Kidney (tissue), 14 donors: ENCODE data around the gene HOXD13. TPM values are rescaled to one million over a fixed set of nuclear protein-coding genes. Genes with fewer than 3 reads are reported as not detected.

Experiments used
- DNase-seq, 5 donors: peaks; one replicate each; pipeline ENCODE4 v3.0.0-alpha.2; 2013 to 2020
- FAIRE-seq: peaks from 2 replicates; lab custom pipeline; 2012; peaks lifted over from hg19 to GRCh38; lab: Jason Lieb, UNC
- H3K27ac ChIP-seq, 2 donors: one replicate each; pipeline ENCODE4 v1.7.0; 2013; ENCODE audit warnings: low read depth in 2 of 2, low read length in 2 of 2, inconsistent platforms in 1 of 2
- H3K27me3 ChIP-seq: one replicate; pipeline ENCODE4 v1.7.1; 2013; ENCODE audit warnings: low read length, inconsistent platforms; ENCODE audit not compliant: control insufficient read depth, insufficient read depth
- H3K36me3 ChIP-seq, 3 donors: one replicate each; pipeline versions ENCODE4 v1.7.0 to v1.7.1; 2013; ENCODE audit warnings: low read length in 3 of 3, control low read depth in 1 of 3, inconsistent platforms in 1 of 3; ENCODE audit not compliant: insufficient read depth in 3 of 3, control insufficient read depth in 2 of 3
- H3K4me1 ChIP-seq, 3 donors: one replicate each; pipeline versions ENCODE4 v1.7.0 to v1.7.1; 2013; ENCODE audit warnings: low read length in 3 of 3, inconsistent platforms in 1 of 3, low read depth in 1 of 3; ENCODE audit not compliant: control insufficient read depth in 2 of 3, insufficient read depth in 2 of 3
- H3K4me3 ChIP-seq, 3 donors: one replicate each; pipeline versions ENCODE4 v1.7.0 to v1.8.1; 2013; ENCODE audit warnings: low read length in 3 of 3, control low read depth in 1 of 3, inconsistent platforms in 1 of 3
- H3K9ac ChIP-seq, 3 donors: one replicate each; pipeline versions ENCODE4 v1.7.0 to v1.7.1; 2013; ENCODE audit warnings: low read length in 3 of 3, control low read depth in 1 of 3, inconsistent platforms in 1 of 3
- H3K9me3 ChIP-seq, 3 donors: one replicate each; pipeline versions ENCODE4 v1.7.0 to v1.7.1; 2013; ENCODE audit warnings: low read length in 3 of 3, control low read depth in 1 of 3, inconsistent platforms in 1 of 3; ENCODE audit not compliant: control insufficient read depth in 2 of 3, insufficient read depth in 1 of 3
- intact Hi-C: fragments of 100-400 bp; cut with DNase I; formaldehyde crosslinking; loops from one replicate; pipeline ENCODE4 v1.11.1; 2022
- polyA plus RNA-seq: library from polyadenylated mRNA; stranded (reverse); fragments of 350-450 nt; fragmentation: Illumina TruSeq; extraction: RNeasy Lipid Tissue Mini Kit (QIAGEN cat#74804); gene quantifications from one replicate; pipeline ENCODE4 v1.2.3, GENCODE V29; 2014; ENCODE audit warnings: low read depth, low replicate concordance; ENCODE audit not compliant: insufficient read depth
- total RNA-seq: library from RNA; stranded (reverse); fragmentation: NEBNext Ultra II Directional; extraction: Animal tissue kit (Norgen Biotek cat#: 25700); gene quantifications from one replicate; pipeline ENCODE4 v1.2.1, GENCODE V29; 2021
- TF ChIP-seq, protein P1 (sequence below): IDR thresholded peaks from 3 replicates; pipeline ENCODE4 v1.5.1; 2012; ENCODE audit warnings: mild to moderate bottlenecking, moderate library complexity, borderline replicate concordance; ENCODE audit not compliant: insufficient read depth; ENCODE audit errors: extremely low read depth
- donor health status: control.
- donor health status: control.
- donor health status: control.
- donor health status: control.
- donor health status: control.
- donor health status: DM: yes; HTN: yes; CAD: no.
- donor health status: Normal renal cell carcinoma (clear cell type).

The HOXD13 gene
- total and polyA plus RNA-seq, 2 donors from 2014 or later: not detected

DNA sequence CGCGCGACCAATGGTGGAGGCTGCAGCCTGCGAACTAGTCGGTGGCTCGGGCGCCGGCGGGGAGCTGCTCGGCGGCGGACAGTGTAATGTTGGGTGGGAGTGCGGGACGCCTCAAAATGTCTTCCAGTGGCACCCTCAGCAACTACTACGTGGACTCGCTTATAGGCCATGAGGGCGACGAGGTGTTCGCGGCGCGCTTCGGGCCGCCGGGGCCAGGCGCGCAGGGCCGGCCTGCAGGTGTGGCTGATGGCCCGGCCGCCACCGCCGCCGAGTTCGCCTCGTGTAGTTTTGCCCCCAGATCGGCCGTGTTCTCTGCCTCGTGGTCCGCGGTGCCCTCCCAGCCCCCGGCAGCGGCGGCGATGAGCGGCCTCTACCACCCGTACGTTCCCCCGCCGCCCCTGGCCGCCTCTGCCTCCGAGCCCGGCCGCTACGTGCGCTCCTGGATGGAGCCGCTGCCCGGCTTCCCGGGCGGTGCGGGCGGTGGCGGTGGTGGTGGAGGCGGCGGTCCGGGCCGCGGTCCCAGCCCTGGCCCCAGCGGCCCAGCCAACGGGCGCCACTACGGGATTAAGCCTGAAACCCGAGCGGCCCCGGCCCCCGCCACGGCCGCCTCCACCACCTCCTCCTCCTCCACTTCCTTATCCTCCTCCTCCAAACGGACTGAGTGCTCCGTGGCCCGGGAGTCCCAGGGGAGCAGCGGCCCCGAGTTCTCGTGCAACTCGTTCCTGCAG, 30.3 kb downstream of the HOXD13 start, which contains the start of gene HOXD9:
Gene HOXD9 (plus strand): TSS at position 37 of the 728 bp plus-strand sequence. CDS start 50 bp downstream, at position 87.
- Histone ChIP-seq H3K4me3 (peak within 1 kb of the TSS; percentile 72 to 80 (median 75)), H3K36me3 (peaks cover 0 to 5% (median 0%) of the 10 kb centered on the region in 3 donors), H3K4me1 (peaks cover 6 to 12% (median 10%) of the 10 kb centered on the region in 3 donors), H3K27me3 (no peaks in the 10 kb centered on the region), H3K9ac (peak within 1 kb of the TSS; percentile 59 to 73 (median 63)), H3K9me3 (no peaks in the 10 kb centered on the region), H3K27ac (peak within 1 kb of the TSS; percentile 91 to 95)
- peak in 3 of 5 donors; percentile 83 to 95 (median 90) for DNase-seq
- TF ChIP-seq, protein P1, sequence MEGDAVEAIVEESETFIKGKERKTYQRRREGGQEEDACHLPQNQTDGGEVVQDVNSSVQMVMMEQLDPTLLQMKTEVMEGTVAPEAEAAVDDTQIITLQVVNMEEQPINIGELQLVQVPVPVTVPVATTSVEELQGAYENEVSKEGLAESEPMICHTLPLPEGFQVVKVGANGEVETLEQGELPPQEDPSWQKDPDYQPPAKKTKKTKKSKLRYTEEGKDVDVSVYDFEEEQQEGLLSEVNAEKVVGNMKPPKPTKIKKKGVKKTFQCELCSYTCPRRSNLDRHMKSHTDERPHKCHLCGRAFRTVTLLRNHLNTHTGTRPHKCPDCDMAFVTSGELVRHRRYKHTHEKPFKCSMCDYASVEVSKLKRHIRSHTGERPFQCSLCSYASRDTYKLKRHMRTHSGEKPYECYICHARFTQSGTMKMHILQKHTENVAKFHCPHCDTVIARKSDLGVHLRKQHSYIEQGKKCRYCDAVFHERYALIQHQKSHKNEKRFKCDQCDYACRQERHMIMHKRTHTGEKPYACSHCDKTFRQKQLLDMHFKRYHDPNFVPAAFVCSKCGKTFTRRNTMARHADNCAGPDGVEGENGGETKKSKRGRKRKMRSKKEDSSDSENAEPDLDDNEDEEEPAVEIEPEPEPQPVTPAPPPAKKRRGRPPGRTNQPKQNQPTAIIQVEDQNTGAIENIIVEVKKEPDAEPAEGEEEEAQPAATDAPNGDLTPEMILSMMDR: no peak
- intact Hi-C loops: loop anchor here (10.0 kb wide), 2 partner anchors 522 to 1032 kb away; no protein-coding TSS in a partner anchor
- no peak for FAIRE-seq

- Histone ChIP-seq H3K4me1 (peaks cover 6 to 12% (median 12%) of the 10 kb centered on the region in 3 donors), H3K9ac (peak overlapping the region; percentile 57 to 73 (median 59)), H3K9me3 (no peaks in the 10 kb centered on the region), H3K36me3 (peaks cover 0 to 5% (median 0%) of the 10 kb centered on the region in 3 donors), H3K4me3 (peak overlapping the region; percentile 72 to 80 (median 75)), H3K27ac (peak overlapping the region; percentile 91 to 95), H3K27me3 (no peaks in the 10 kb centered on the region)
- FAIRE-seq: no peak
- intact Hi-C loops: loop anchor here (10.0 kb wide), 2 partner anchors 521 to 1031 kb away; no protein-coding TSS in a partner anchor
- peak; percentile 63 to 94 (median 85) for DNase-seq
- TF ChIP-seq, protein P1: no peak
Observed at GRCh38 chr2:176123411-176124109, 31.0 kb downstream of the HOXD13 start.

DNA sequence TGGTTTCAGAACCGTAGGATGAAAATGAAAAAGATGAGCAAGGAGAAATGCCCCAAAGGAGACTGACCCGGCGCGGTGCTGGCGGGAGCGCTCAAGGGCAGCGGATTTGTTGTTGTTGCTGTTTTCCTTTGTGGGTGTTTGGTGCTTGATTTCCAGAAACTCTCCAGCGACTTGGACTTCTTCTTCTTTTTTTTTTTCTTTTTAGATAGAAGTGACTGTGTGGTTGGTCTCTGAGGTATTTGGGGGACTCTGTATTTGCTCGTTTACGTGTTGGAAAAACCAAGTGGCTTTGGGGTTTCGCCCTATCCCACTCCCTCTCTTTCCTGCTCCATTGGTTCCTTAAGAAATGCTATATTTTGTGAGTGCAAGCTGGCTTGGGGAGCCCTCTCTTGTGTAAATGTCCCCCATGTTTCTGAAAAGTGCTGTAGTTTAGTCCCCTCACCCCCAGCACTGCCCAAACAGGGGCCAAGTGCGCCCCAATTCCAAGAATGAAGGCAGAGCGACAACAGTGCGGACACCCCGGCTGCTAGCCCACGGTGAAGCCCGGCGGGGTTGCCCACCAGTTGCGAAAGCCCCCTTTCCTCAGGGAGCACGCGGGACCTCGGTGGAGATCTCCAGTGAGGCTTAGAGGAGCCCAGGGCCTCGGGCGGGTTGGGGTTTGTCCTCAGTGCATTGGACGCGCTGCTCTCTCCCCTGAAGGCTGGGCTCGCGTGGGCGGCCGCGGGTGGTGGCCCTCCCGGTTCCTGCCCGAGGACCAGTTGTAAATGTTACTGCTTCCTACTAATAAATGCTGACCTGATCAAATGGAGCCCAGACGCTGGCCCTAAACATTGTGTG, 31.8 kb downstream of the HOXD13 start:
- peaks cover 0 to 5% (median 0%) of the 10 kb centered on the region in 3 donors for H3K36me3 ChIP-seq
- TF ChIP-seq, protein P1: no peak
- H3K4me3 ChIP-seq: peak overlapping the region; percentile 72 to 80 (median 75)
- peak overlapping the region; percentile 91 to 95 for H3K27ac ChIP-seq
- intact Hi-C loops: loop anchor here (10.0 kb wide), 2 partner anchors 520 to 1030 kb away; no protein-coding TSS in a partner anchor
- FAIRE-seq: no peak
- peak in 3 of 5 donors; percentile 33 to 87 (median 60) for DNase-seq
- peak overlapping the region; percentile 57 to 73 (median 59) for H3K9ac ChIP-seq
- H3K27me3 ChIP-seq: no peaks in the 10 kb centered on the region
- H3K4me1 ChIP-seq: peaks cover 6 to 12% (median 12%) of the 10 kb centered on the region in 3 donors
- H3K9me3 ChIP-seq: no peaks in the 10 kb centered on the region
